ENCODE measurements around the gene OTX1.

DNA sequence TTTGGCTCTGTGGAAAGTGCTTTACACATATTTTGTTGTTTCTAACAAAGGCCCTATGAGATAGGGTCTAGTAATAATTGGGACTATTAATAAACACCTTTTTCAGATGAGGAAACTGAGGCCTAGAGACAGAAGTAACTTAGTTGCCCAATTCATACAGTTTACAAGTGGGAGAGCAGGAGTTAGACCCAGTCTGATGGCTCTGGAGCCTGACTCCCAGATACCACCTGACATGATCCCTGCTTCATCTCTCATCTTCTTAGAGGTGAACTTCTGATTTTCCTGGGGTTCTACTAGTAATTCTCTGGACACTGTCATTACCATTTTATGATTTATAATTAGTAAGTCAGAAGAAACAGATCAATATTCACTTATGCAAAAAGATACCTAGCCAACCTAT, 49.1 kb upstream of the OTX1 start:
- TF ChIP-seq, protein P1, sequence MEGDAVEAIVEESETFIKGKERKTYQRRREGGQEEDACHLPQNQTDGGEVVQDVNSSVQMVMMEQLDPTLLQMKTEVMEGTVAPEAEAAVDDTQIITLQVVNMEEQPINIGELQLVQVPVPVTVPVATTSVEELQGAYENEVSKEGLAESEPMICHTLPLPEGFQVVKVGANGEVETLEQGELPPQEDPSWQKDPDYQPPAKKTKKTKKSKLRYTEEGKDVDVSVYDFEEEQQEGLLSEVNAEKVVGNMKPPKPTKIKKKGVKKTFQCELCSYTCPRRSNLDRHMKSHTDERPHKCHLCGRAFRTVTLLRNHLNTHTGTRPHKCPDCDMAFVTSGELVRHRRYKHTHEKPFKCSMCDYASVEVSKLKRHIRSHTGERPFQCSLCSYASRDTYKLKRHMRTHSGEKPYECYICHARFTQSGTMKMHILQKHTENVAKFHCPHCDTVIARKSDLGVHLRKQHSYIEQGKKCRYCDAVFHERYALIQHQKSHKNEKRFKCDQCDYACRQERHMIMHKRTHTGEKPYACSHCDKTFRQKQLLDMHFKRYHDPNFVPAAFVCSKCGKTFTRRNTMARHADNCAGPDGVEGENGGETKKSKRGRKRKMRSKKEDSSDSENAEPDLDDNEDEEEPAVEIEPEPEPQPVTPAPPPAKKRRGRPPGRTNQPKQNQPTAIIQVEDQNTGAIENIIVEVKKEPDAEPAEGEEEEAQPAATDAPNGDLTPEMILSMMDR (conservative IDR thresholded peaks at IDR 0.05; ENCODE audit: low read length): no peak
- TF ChIP-seq EZH2phosphoT487 (IDR thresholded peaks at IDR 0.05; ENCODE audit: borderline replicate concordance): no peak

Measured in Loucy (cell line).